Germinal center (tissue), 1 donor: Measurements from ENCODE around the gene ABHD2.

Experiments used
- DNase-seq: peaks from one replicate; pipeline ENCODE4 v3.0.0; 2012; ENCODE audit warnings: mixed read lengths, low spot score

ABHD2 gene

GRCh38 chr15:89195836-89196235 lies 107.6 kb downstream of the ABHD2 start:
- no peak for DNase-seq

- DNase-seq: no peak
Observed at GRCh38 chr15:89196241-89196640, 108.0 kb downstream of the ABHD2 start.

- DNase-seq: no peak
Observed at GRCh38 chr15:89196994-89197393, 108.7 kb downstream of the ABHD2 start.

- no peak for DNase-seq
Observed at GRCh38 chr15:89197503-89197971, 109.3 kb downstream of the ABHD2 start.

- DNase-seq: no peak
Observed at GRCh38 chr15:89198196-89198595, 109.9 kb downstream of the ABHD2 start.

- DNase-seq: no peak
Observed at GRCh38 chr15:89198934-89199333, 110.7 kb downstream of the ABHD2 start.

GRCh38 chr15:89199746-89200145 lies 111.5 kb downstream of the ABHD2 start:
- DNase-seq: no peak

- DNase-seq: no peak
Observed at GRCh38 chr15:89200182-89200581, 111.9 kb downstream of the ABHD2 start.

DNA sequence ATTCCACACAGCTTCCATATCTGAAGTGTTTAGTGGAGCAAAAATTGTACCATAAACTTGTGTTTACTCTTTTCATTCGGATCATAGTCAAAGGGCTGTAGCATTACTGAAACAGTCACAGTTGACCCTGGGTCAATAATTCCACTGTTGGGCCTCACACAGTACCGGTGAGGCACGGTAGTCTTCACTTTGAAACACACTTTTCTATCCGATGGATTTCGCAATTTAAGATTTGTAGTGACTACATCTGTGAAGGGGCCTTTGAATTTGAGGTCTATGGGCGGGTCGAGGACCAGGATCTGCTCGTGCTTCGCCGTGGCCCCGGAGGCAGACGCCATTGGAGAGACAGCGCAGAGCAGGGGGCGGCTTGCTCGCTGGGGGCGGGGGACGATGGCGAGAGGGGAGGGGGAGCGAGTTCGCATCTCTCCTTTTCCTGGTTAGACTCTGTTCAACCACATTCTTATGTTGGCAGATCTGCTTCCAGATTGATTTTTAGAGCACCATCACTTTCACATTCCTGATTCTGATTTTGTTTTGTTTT lies 113.3 kb downstream of the ABHD2 start:
- no peak for DNase-seq

DNA sequence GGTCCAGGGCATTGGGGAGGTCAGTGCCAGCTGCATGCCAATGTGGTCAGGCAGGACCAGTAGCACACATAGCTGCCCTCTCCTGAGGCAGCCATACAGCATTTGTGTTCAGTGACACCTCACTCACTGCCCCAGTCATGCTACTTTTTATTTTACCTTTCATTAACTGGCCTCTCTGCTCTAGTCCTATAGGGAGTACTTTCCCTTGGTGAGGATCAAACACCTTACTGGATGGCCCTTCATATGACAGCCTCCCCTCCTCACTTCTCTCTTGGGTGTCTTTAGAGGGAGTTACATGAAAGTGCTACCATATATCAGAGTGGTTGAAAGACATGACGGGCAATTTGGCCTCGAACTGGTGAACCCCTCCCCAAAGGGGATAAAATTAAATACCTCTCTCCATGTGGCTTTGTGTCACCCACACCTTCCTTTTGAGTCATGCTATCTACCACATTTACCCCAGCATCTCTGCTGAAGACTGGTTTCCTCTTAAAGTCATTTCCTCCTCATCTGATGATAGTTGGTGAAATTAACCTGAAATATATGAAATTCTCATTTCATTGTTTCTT lies 115.5 kb downstream of the ABHD2 start:
- no peak for DNase-seq

GRCh38 chr15:89205991-89206585 lies 117.8 kb downstream of the ABHD2 start:
- no peak for DNase-seq

- DNase-seq: peak; percentile 85
Observed at GRCh38 chr15:89206908-89207331, 118.7 kb downstream of the ABHD2 start.

GRCh38 chr15:89208256-89208655 lies 120.0 kb downstream of the ABHD2 start:
- no peak for DNase-seq

DNA sequence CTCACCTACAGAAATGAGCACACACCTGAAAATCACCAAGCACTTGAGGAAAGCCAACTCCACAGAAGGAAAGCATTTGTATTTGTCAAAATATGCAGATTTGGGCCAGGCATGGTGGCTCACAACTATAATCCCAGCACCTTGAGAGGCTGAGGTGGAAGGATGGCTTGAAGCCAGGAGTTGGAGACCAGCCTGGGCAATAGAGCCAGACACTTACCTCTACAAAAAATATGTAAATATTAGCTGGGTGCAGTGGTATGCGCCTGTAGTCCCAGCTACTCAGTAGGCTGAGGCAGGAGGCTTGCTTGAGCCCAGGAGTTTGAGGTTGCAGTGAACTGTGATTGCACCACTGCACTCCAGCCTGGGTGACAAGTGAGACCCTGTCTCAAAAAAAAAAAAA lies 120.8 kb downstream of the ABHD2 start:
- DNase-seq: no peak

DNA sequence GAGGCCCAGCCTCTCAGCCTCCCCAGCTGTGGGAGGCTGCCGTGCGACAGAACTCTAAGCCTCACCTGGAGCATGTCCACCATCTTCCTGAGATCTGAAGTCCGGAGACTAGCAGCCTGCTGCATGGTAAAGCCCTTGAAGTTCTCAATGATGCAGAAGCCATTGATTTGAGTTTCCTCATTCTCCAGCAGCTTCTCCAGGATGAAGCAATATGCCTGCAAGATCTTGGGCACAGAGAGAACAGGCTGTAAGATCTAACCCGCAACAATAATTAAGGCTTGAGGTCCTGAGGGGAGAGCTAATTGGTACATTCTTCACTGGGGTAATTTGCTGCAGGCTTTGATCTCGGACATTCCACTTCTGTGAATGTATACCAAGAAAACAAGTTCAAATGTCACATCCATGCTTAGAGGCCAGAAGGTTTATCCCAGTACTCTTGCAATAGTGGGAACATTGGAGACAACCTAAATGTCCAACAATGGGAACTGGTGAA lies 123.5 kb downstream of the ABHD2 start:
- DNase-seq: no peak

GRCh38 chr15:89215627-89216026 lies 127.4 kb downstream of the ABHD2 start:
- DNase-seq: no peak

GRCh38 chr15:89217031-89217430 lies 128.8 kb downstream of the ABHD2 start:
- no peak for DNase-seq

GRCh38 chr15:89217686-89218376 lies 129.6 kb downstream of the ABHD2 start:
- no peak for DNase-seq

DNA sequence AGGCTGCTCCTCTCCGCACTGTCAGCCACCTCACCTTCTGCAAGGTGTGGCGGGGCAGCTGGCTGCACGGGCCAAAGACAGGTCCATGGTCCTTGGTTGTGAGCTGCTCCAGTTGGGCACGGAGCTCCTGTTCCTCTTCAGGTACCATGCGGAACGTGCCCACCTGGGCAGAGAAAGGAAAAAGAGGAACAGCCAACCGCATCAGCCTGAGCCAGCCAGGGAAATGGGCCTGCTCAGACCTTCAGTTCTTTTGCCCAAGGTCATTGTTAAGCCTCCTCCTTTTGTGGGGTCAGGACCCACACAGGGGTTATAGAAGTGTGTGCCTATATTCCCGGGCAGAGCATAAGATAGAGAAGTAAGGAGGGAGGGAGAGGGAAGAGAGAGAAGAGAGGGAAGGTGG lies 130.3 kb downstream of the ABHD2 start:
- no peak for DNase-seq

GRCh38 chr15:89221543-89221942 lies 133.3 kb downstream of the ABHD2 start, which contains the start of gene RLBP1:
Gene RLBP1, minus strand, starts transcription at chr15:89221579. Its CDS starts 2,604 bp downstream, at chr15:89218975.
- no peak for DNase-seq

GRCh38 chr15:89225588-89225987 lies 137.3 kb downstream of the ABHD2 start:
- no peak for DNase-seq

- DNase-seq: no peak
Observed at GRCh38 chr15:89226359-89227221, 138.3 kb downstream of the ABHD2 start.
